ENCODE results near the gene MBD2. TPM values are rescaled to one million over a fixed set of nuclear protein-coding genes. Genes with fewer than 3 reads are reported as not detected.
"Not testable (repeated sequence)": the region's sequence is repeated elsewhere in the genome, so short reads cannot be mapped to it uniquely, and the experiment has no call there.

MBD2 gene
- polyA plus RNA-seq, 1 donor (not counting 4 experiments of a cell fraction or from before 2014, with no cell fraction given) = 212 TPM

- Histone ChIP-seq H3K9me1 (ENCODE audit: control insufficient read depth, extremely low read depth, insufficient read depth, low read length) (no peaks in the 10 kb centered on the region), H3K4me2 (ENCODE audit: control insufficient read depth, extremely low read depth, insufficient read depth, low read depth, low read length) (no peak overlapping the region), H3K4me1 (ENCODE audit: control insufficient read depth, extremely low read depth, insufficient read depth, low read length) (peaks cover 19% of the 10 kb centered on the region), H3K4me3 (ENCODE audit: control insufficient read depth in 2 of 3, extremely low read depth in 1 of 3, insufficient read depth in 2 of 3, low read depth in 1 of 3, low read length in 3 of 3) (no peak overlapping the region), H3K36me3 (ENCODE audit: control insufficient read depth in 2 of 2, extremely low read depth in 1 of 2, insufficient read depth in 2 of 2, low read length in 2 of 2) (peaks cover 1 to 15% of the 10 kb centered on the region in 2 experiments), H3K9ac (ENCODE audit: control insufficient read depth, extremely low read depth, insufficient read depth, low read length) (no peak overlapping the region), H2AFZ (ENCODE audit: control insufficient read depth, low read length) (no peak overlapping the region), H4K20me1 (ENCODE audit: control insufficient read depth, extremely low read depth, insufficient read depth, low read length) (peaks cover 13% of the 10 kb centered on the region), H3K79me2 (ENCODE audit: control insufficient read depth, insufficient read depth, low read length) (peaks cover 88% of the 10 kb centered on the region), H3K27me3 (ENCODE audit: control insufficient read depth, extremely low read depth, insufficient read depth, low read length) (no peaks in the 10 kb centered on the region), H3K27ac (ENCODE audit: control insufficient read depth, insufficient read depth, low read length) (no peak overlapping the region), H3K9me3 (ENCODE audit: control insufficient read depth, low read depth, low read length) (no peaks in the 10 kb centered on the region)
- dilution Hi-C loops (cut with MboI; ENCODE audit: extremely low pct_ligation_motif_present, low sequenced_read_pairs) = no loop called here
- no peak for DNase-seq (ENCODE audit: low read depth, low spot score)
- FAIRE-seq = no peak
- TF ChIP-seq EZH2 (IDR thresholded peaks at IDR 0.05; ENCODE audit: low read length) (no peak), CTCF (optimal IDR thresholded peaks at IDR 0.05 in 1 of 3, IDR thresholded peaks at IDR 0.05 in 1 of 3, conservative IDR thresholded peaks at IDR 0.05 in 1 of 3; ENCODE audit: extremely low read depth in 1 of 3, insufficient read depth in 2 of 3, low read length in 3 of 3) (no peak)
These were observed 18.5 kb downstream of the MBD2 start for GRCh38 chr18:54205959-54206358.

- peaks cover 2 to 17% of the 10 kb centered on the region in 2 experiments for H3K36me3 ChIP-seq (ENCODE audit: control insufficient read depth in 2 of 2, extremely low read depth in 1 of 2, insufficient read depth in 2 of 2, low read length in 2 of 2)
- H3K27ac ChIP-seq (ENCODE audit: control insufficient read depth, insufficient read depth, low read length); H3K27me3 ChIP-seq (ENCODE audit: control insufficient read depth, extremely low read depth, insufficient read depth, low read length); H3K9me1 ChIP-seq (ENCODE audit: control insufficient read depth, extremely low read depth, insufficient read depth, low read length); H3K4me3 ChIP-seq (ENCODE audit: control insufficient read depth in 2 of 3, extremely low read depth in 1 of 3, insufficient read depth in 2 of 3, low read depth in 1 of 3, low read length in 3 of 3); DNase-seq (ENCODE audit: low read depth, low spot score); H3K9ac ChIP-seq (ENCODE audit: control insufficient read depth, extremely low read depth, insufficient read depth, low read length); H3K4me2 ChIP-seq (ENCODE audit: control insufficient read depth, extremely low read depth, insufficient read depth, low read depth, low read length); dilution Hi-C loops (cut with MboI; ENCODE audit: extremely low pct_ligation_motif_present, low sequenced_read_pairs); H2AFZ ChIP-seq (ENCODE audit: control insufficient read depth, low read length); H3K9me3 ChIP-seq (ENCODE audit: control insufficient read depth, low read depth, low read length): not testable (repeated sequence)
- peaks cover 88% of the 10 kb centered on the region for H3K79me2 ChIP-seq (ENCODE audit: control insufficient read depth, insufficient read depth, low read length)
- H4K20me1 ChIP-seq (ENCODE audit: control insufficient read depth, extremely low read depth, insufficient read depth, low read length) = peaks cover 13% of the 10 kb centered on the region
- peak; percentile 65 for FAIRE-seq
- H3K4me1 ChIP-seq (ENCODE audit: control insufficient read depth, extremely low read depth, insufficient read depth, low read length) = peaks cover 17% of the 10 kb centered on the region
These were observed 19.0 kb downstream of the MBD2 start for GRCh38 chr18:54205448-54205847.

- dilution Hi-C loops (cut with MboI; ENCODE audit: extremely low pct_ligation_motif_present, low sequenced_read_pairs) = no loop called here
- H3K9ac ChIP-seq (ENCODE audit: control insufficient read depth, extremely low read depth, insufficient read depth, low read length) = no peak overlapping the region
- H2AFZ ChIP-seq (ENCODE audit: control insufficient read depth, low read length) = no peak overlapping the region
- peaks cover 88% of the 10 kb centered on the region for H3K79me2 ChIP-seq (ENCODE audit: control insufficient read depth, insufficient read depth, low read length)
- H3K4me2 ChIP-seq (ENCODE audit: control insufficient read depth, extremely low read depth, insufficient read depth, low read depth, low read length) = no peak overlapping the region
- peaks cover 2 to 19% of the 10 kb centered on the region in 2 experiments for H3K36me3 ChIP-seq (ENCODE audit: control insufficient read depth in 2 of 2, extremely low read depth in 1 of 2, insufficient read depth in 2 of 2, low read length in 2 of 2)
- H3K4me3 ChIP-seq (ENCODE audit: control insufficient read depth in 2 of 3, extremely low read depth in 1 of 3, insufficient read depth in 2 of 3, low read depth in 1 of 3, low read length in 3 of 3) = no peak overlapping the region
- H3K9me3 ChIP-seq (ENCODE audit: control insufficient read depth, low read depth, low read length) = no peaks in the 10 kb centered on the region
- no peak overlapping the region for H3K27ac ChIP-seq (ENCODE audit: control insufficient read depth, insufficient read depth, low read length)
- no peaks in the 10 kb centered on the region for H3K9me1 ChIP-seq (ENCODE audit: control insufficient read depth, extremely low read depth, insufficient read depth, low read length)
- peaks cover 11% of the 10 kb centered on the region for H4K20me1 ChIP-seq (ENCODE audit: control insufficient read depth, extremely low read depth, insufficient read depth, low read length)
- FAIRE-seq (no peak), DNase-seq (ENCODE audit: low read depth, low spot score) (no peak)
- no peak for TF ChIP-seq EZH2 (IDR thresholded peaks at IDR 0.05; ENCODE audit: low read length)
- no peak for TF ChIP-seq CTCF (optimal IDR thresholded peaks at IDR 0.05 in 1 of 3, IDR thresholded peaks at IDR 0.05 in 1 of 3, conservative IDR thresholded peaks at IDR 0.05 in 1 of 3; ENCODE audit: extremely low read depth in 1 of 3, insufficient read depth in 2 of 3, low read length in 3 of 3)
- H3K27me3 ChIP-seq (ENCODE audit: control insufficient read depth, extremely low read depth, insufficient read depth, low read length) = no peaks in the 10 kb centered on the region
- peaks cover 12% of the 10 kb centered on the region for H3K4me1 ChIP-seq (ENCODE audit: control insufficient read depth, extremely low read depth, insufficient read depth, low read length)
These were observed 19.6 kb downstream of the MBD2 start for GRCh38 chr18:54204883-54205282.

Data from keratinocyte (primary cell).